HEK293 (cell line): ENCODE results near the gene KLHL36.

Experiments used
- CTCF ChIA-PET: fragments of 350-600 bp; formaldehyde crosslinking; extraction: SDS; loops from one replicate; lab custom pipeline; 2021; ENCODE audit warnings: antibody characterized with exemption; lab: Yijun Ruan, JAX
- POLR2A ChIA-PET: fragments of 300-600 bp; formaldehyde crosslinking; extraction: SDS; loops from one replicate; lab custom pipeline; 2020; ENCODE audit warnings: antibody characterized with exemption, inconsistent platforms; lab: Yijun Ruan, JAX
- H3K27ac ChIP-seq: fragments of 200-500 bp; sonication (Bioruptor generic); 2 replicates; pipeline ENCODE4 v1.5.1; 2014; ENCODE audit warnings: low read depth, low read length, control low read depth, inconsistent platforms; ENCODE audit errors: extremely low read depth
- H3K36me3 ChIP-seq, 2 experiments: fragments of 200-500 bp in 1 of 2; sonication (Bioruptor generic) in 1 of 2; 1 replicate in 1 of 2; 2 replicates in 1 of 2; pipeline ENCODE4 v1.5.1; 2014 to 2017; ENCODE audit warnings: inconsistent platforms in 2 of 2, low read length in 2 of 2; ENCODE audit not compliant: control insufficient read depth in 2 of 2, insufficient read depth in 1 of 2
- H3K4me1 ChIP-seq: fragments of 200-500 bp; sonication (Bioruptor generic); 2 replicates; pipeline ENCODE4 v1.5.1; 2014; ENCODE audit warnings: mild to moderate bottlenecking, low read length, inconsistent platforms; ENCODE audit not compliant: control insufficient read depth, insufficient read depth
- H3K4me3 ChIP-seq: 2 replicates; pipeline ENCODE4 v1.5.1; 2011; ENCODE audit warnings: low read depth, mild to moderate bottlenecking, control low read depth, low read length, moderate library complexity
- H3K9me3 ChIP-seq: fragments of 200-500 bp; sonication (Bioruptor generic); 2 replicates; pipeline ENCODE4 v1.5.1; 2014; ENCODE audit warnings: low read depth, low read length, inconsistent platforms; ENCODE audit not compliant: control insufficient read depth, insufficient read depth
- BCL6B ChIP-seq: fragments of 450-650 bp; formaldehyde crosslinking; IDR thresholded peaks from 2 replicates; pipeline ENCODE4 v1.5.1; 2017; ENCODE audit warnings: missing biosample characterization, missing genetic modification characterization
- IKZF3 ChIP-seq: fragments of 450-650 bp; IDR thresholded peaks from 2 replicates; pipeline ENCODE4 v1.5.0; 2018; ENCODE audit warnings: missing biosample characterization, mild to moderate bottlenecking, missing genetic modification characterization, moderate library complexity
- INSM2 ChIP-seq: fragments of 450-650 bp; formaldehyde crosslinking; IDR thresholded peaks from 2 replicates; pipeline ENCODE4 v1.5.1; 2016; ENCODE audit warnings: missing biosample characterization, missing genetic modification characterization
- OSR2 ChIP-seq: fragments of 450-650 bp; formaldehyde crosslinking; IDR thresholded peaks from 2 replicates; pipeline ENCODE4 v1.5.1; 2016; ENCODE audit warnings: missing biosample characterization, missing genetic modification characterization
- ZBTB10 ChIP-seq: fragments of 450-650 bp; formaldehyde crosslinking; IDR thresholded peaks from 2 replicates; pipeline ENCODE4 v1.5.1; 2016; ENCODE audit warnings: missing biosample characterization, missing genetic modification characterization
- ZFP3 ChIP-seq: fragments of 450-650 bp; formaldehyde crosslinking; IDR thresholded peaks from 2 replicates; pipeline ENCODE4 v1.5.1; 2016; ENCODE audit warnings: low read depth, missing biosample characterization, missing genetic modification characterization
- ZIC2 ChIP-seq: fragments of 450-650 bp; formaldehyde crosslinking; IDR thresholded peaks from 2 replicates; pipeline ENCODE4 v1.5.1; 2016; ENCODE audit warnings: missing biosample characterization, missing genetic modification characterization
- ZNF16 ChIP-seq: fragments of 450-650 bp; formaldehyde crosslinking; IDR thresholded peaks from 2 replicates; pipeline ENCODE4 v1.5.1; 2016; ENCODE audit warnings: low read depth, missing biosample characterization, missing genetic modification characterization
- ZNF221 ChIP-seq: fragments of 450-650 bp; formaldehyde crosslinking; IDR thresholded peaks from 2 replicates; pipeline ENCODE4 v1.5.1; 2017; ENCODE audit warnings: missing biosample characterization, missing genetic modification characterization, borderline replicate concordance
- ZNF350 ChIP-seq: fragments of 450-650 bp; formaldehyde crosslinking; IDR thresholded peaks from 2 replicates; pipeline ENCODE4 v1.5.0; 2017; ENCODE audit warnings: missing biosample characterization, mild to moderate bottlenecking, missing genetic modification characterization
- ZNF391 ChIP-seq: fragments of 450-650 bp; formaldehyde crosslinking; IDR thresholded peaks from 2 replicates; pipeline ENCODE4 v1.5.1; 2016; ENCODE audit warnings: low read depth, missing biosample characterization, missing genetic modification characterization, borderline replicate concordance
- ZNF398 ChIP-seq: fragments of 450-650 bp; formaldehyde crosslinking; IDR thresholded peaks from 2 replicates; pipeline ENCODE4 v1.5.1; 2017; ENCODE audit warnings: missing biosample characterization, missing genetic modification characterization
- ZNF426 ChIP-seq: fragments of 450-650 bp; formaldehyde crosslinking; IDR thresholded peaks from 2 replicates; pipeline ENCODE4 v1.5.1; 2017; ENCODE audit warnings: missing biosample characterization, missing genetic modification characterization, mild to moderate bottlenecking, inconsistent platforms, moderate library complexity
- ZNF501 ChIP-seq: fragments of 450-650 bp; formaldehyde crosslinking; IDR thresholded peaks from 2 replicates; pipeline ENCODE4 v1.5.1; 2016; ENCODE audit warnings: missing biosample characterization, missing genetic modification characterization
- ZNF514 ChIP-seq: fragments of 450-650 bp; formaldehyde crosslinking; IDR thresholded peaks from 2 replicates; pipeline ENCODE4 v1.5.1; 2016; ENCODE audit warnings: missing biosample characterization, missing genetic modification characterization
- ZNF548 ChIP-seq: fragments of 450-650 bp; formaldehyde crosslinking; IDR thresholded peaks from 2 replicates; pipeline ENCODE4 v1.5.1; 2016; ENCODE audit warnings: missing biosample characterization, missing genetic modification characterization
- ZNF629 ChIP-seq: fragments of 450-650 bp; formaldehyde crosslinking; IDR thresholded peaks from 2 replicates; pipeline ENCODE4 v1.5.1; 2017; ENCODE audit warnings: missing biosample characterization, missing genetic modification characterization
- ZNF664 ChIP-seq: fragments of 450-650 bp; formaldehyde crosslinking; IDR thresholded peaks from 2 replicates; pipeline ENCODE4 v1.5.1; 2016; ENCODE audit warnings: missing biosample characterization, missing genetic modification characterization
- ZNF692 ChIP-seq: fragments of 450-650 bp; formaldehyde crosslinking; IDR thresholded peaks from 2 replicates; pipeline ENCODE4 v1.5.1; 2016; ENCODE audit warnings: missing biosample characterization, missing genetic modification characterization
- ZNF704 ChIP-seq: fragments of 450-650 bp; formaldehyde crosslinking; IDR thresholded peaks from 2 replicates; pipeline ENCODE4 v1.5.1; 2016; ENCODE audit warnings: missing biosample characterization, missing genetic modification characterization
- ZNF707 ChIP-seq: fragments of 450-650 bp; formaldehyde crosslinking; IDR thresholded peaks from 2 replicates; pipeline ENCODE4 v1.5.1; 2016; ENCODE audit warnings: missing biosample characterization, missing genetic modification characterization
- ZNF747 ChIP-seq: fragments of 450-650 bp; formaldehyde crosslinking; IDR thresholded peaks from 2 replicates; pipeline ENCODE4 v1.5.1; 2016; ENCODE audit warnings: missing biosample characterization, missing genetic modification characterization
- ZNF791 ChIP-seq: fragments of 450-650 bp; formaldehyde crosslinking; IDR thresholded peaks from 2 replicates; pipeline ENCODE4 v1.5.1; 2016; ENCODE audit warnings: missing biosample characterization, missing genetic modification characterization
- ZNF843 ChIP-seq: fragments of 450-650 bp; formaldehyde crosslinking; IDR thresholded peaks from 2 replicates; pipeline ENCODE4 v1.5.1; 2016; ENCODE audit warnings: missing biosample characterization, missing genetic modification characterization
- ZSCAN16 ChIP-seq: fragments of 450-650 bp; formaldehyde crosslinking; IDR thresholded peaks from 2 replicates; pipeline ENCODE4 v1.5.1; 2016; ENCODE audit warnings: missing biosample characterization, missing genetic modification characterization

KLHL36 gene

GRCh38 chr16:84608282-84608681 lies 40.0 kb upstream of the KLHL36 start (continued):
- TF ChIP-seq INSM2 = no peak
- no peak for TF ChIP-seq IKZF3
- no peak for TF ChIP-seq ZNF747 (tag by site-specific recombination)
- no peak for TF ChIP-seq OSR2 (tag by site-specific recombination)
- no peak for TF ChIP-seq ZNF398 (tag by site-specific recombination)
- TF ChIP-seq ZNF221 (tag by site-specific recombination) = no peak
- TF ChIP-seq ZNF843 (tag by site-specific recombination) = no peak

GRCh38 chr16:84609563-84610177 lies 38.6 kb upstream of the KLHL36 start:
- Histone ChIP-seq H3K9me3 (no peaks in the 10 kb centered on the region), H3K4me3 (no peak overlapping the region), H3K4me1 (no peaks in the 10 kb centered on the region), H3K27ac (no peak overlapping the region), H3K36me3 (peaks cover 0 to 4% of the 10 kb centered on the region in 2 experiments; a peak in 1 of 3 replicates)
- TF ChIP-seq ZNF501 (tag by site-specific recombination) = no peak
- no peak for TF ChIP-seq ZNF704 (tag by site-specific recombination)
- no peak for TF ChIP-seq ZFP3 (tag by site-specific recombination)
- no peak for TF ChIP-seq ZNF426 (tag by site-specific recombination)
- no peak for TF ChIP-seq ZNF350 (tag by site-specific recombination)
- no peak for TF ChIP-seq ZNF707 (tag by site-specific recombination)
- TF ChIP-seq ZNF664 (tag by site-specific recombination) = no peak
- TF ChIP-seq ZNF16 (tag by site-specific recombination) = no peak
- no peak for TF ChIP-seq ZNF391 (tag by site-specific recombination)
- TF ChIP-seq BCL6B (tag by site-specific recombination) = no peak
- TF ChIP-seq ZNF514 (tag by site-specific recombination) = no peak
- POLR2A ChIA-PET = no interaction called here
- CTCF ChIA-PET = no interaction called here

GRCh38 chr16:84610376-84610775 lies 37.9 kb upstream of the KLHL36 start:
- H3K27ac ChIP-seq = no peak overlapping the region
- peaks cover 0 to 11% of the 10 kb centered on the region in 2 experiments; a peak in 1 of 3 replicates for H3K36me3 ChIP-seq
- no peak overlapping the region for H3K4me3 ChIP-seq
- no peaks in the 10 kb centered on the region for H3K4me1 ChIP-seq
- ChIA-PET POLR2A (no interaction called here), CTCF (no interaction called here)
- no peak for TF ChIP-seq ZNF664 (tag by site-specific recombination)
- no peak for TF ChIP-seq ZNF692 (tag by site-specific recombination)
- TF ChIP-seq ZNF791 (tag by site-specific recombination) = no peak
- TF ChIP-seq ZNF548 (tag by site-specific recombination) = no peak
- no peak for TF ChIP-seq ZBTB10 (tag by site-specific recombination)
- no peak for TF ChIP-seq ZSCAN16
- no peak for TF ChIP-seq ZNF629 (tag by site-specific recombination)
- TF ChIP-seq ZIC2 (tag by site-specific recombination) = no peak
- H3K9me3 ChIP-seq = no peaks in the 10 kb centered on the region
